Upper lobe of left lung (tissue), 6 donors: ENCODE results near the gene NECAP2. TPM values are rescaled to one million over a fixed set of nuclear protein-coding genes. Genes with fewer than 3 reads are reported as not detected.
"Not testable (repeated sequence)": the region's sequence is repeated elsewhere in the genome, so short reads cannot be mapped to it uniquely, and the experiment has no call there.

Experiments used
- ATAC-seq, 2 donors: fragments of 200-7000 bp; cut with Tn5 transposase; one replicate each; pipeline ENCODE4 v1.9.1; 2022; ENCODE audit warnings: mild to moderate bottlenecking in 2 of 2, moderate library complexity in 2 of 2; ENCODE audit not compliant: low FRiP score in 2 of 2
- DNase-seq, 2 donors: peaks; one replicate each; pipeline ENCODE4 v3.0.0-alpha.2; 2019 to 2020
- H3K27ac ChIP-seq, 4 donors: fragments of 200-600 bp; sonication (generic); one replicate each; pipeline ENCODE4 v1.5.1; 2016 to 2019
- H3K27me3 ChIP-seq, 4 donors: fragments of 200-600 bp; sonication (generic); one replicate each; pipeline ENCODE4 v1.5.1; 2017 to 2019
- H3K36me3 ChIP-seq, 4 donors: fragments of 200-600 bp; sonication (generic); one replicate each; pipeline ENCODE4 v1.5.1; 2016 to 2019
- H3K4me1 ChIP-seq, 4 donors: fragments of 200-600 bp; sonication (generic); one replicate each; pipeline ENCODE4 v1.5.1; 2018 to 2019
- H3K4me3 ChIP-seq, 4 donors: fragments of 200-600 bp; sonication (generic); one replicate each; pipeline ENCODE4 v1.5.1; 2017 to 2019; ENCODE audit warnings: mild to moderate bottlenecking in 2 of 4, moderate library complexity in 1 of 4
- H3K9me3 ChIP-seq, 4 donors: fragments of 200-600 bp; sonication (generic); one replicate each; pipeline ENCODE4 v1.5.1; 2018 to 2019
- CTCF ChIP-seq, 6 experiments: fragments of 450-650 bp in 4 of 6; fragments of 200-600 bp in 2 of 6; sonication (generic) in 2 of 6; IDR thresholded peaks; one replicate each; pipeline ENCODE4 v1.5.1; 2016 to 2019; ENCODE audit warnings: antibody characterized with exemption in 6 of 6
- EP300 ChIP-seq, 4 donors: sonication (generic); formaldehyde crosslinking; IDR thresholded peaks; one replicate each; pipeline ENCODE4 v1.5.1; 2017; ENCODE audit warnings: antibody characterized with exemption in 4 of 4, control low read depth in 2 of 4
- POLR2A ChIP-seq, 4 donors: fragments of 450-650 bp; IDR thresholded peaks; one replicate each; pipeline ENCODE4 v1.5.1; 2016 to 2017; ENCODE audit warnings: antibody characterized with exemption in 4 of 4, mild to moderate bottlenecking in 2 of 4
- POLR2AphosphoS5 ChIP-seq, 2 donors: sonication (generic); formaldehyde crosslinking; IDR thresholded peaks; one replicate each; pipeline ENCODE4 v1.5.1; 2017; ENCODE audit warnings: antibody characterized with exemption in 2 of 2
- WGBS, 2 donors: methylation state at CpG; one replicate each; pipeline ENCODE4 v1.1.5; 2017 to 2018; 5-methylcytosine and 5-hydroxymethylcytosine counted together
- total RNA-seq, 6 donors: library from RNA; depleted of rRNA in 4 of 6; stranded (reverse); fragments of >200 nt in 4 of 6; gene quantifications; one replicate each; pipeline versions ENCODE4 v1.1.0 to v1.2.1, GENCODE V29; 2016 to 2021
- donor health status: DM: no; HTN: no; CAD: no; lungs with moderate emphysema.
- donor health status: DM: no; HTN: yes; CAD: no; lungs with severe emphysema.

Gene NECAP2
- total RNA-seq, 6 donors from 2014 or later, result 61.9 to 96.4 (median 87.1) TPM

GRCh38 chr1:16498047-16498446 lies 57.5 kb downstream of the NECAP2 start:
- H3K36me3 ChIP-seq, H3K27me3 ChIP-seq, H3K9me3 ChIP-seq, ATAC-seq, DNase-seq: not testable (repeated sequence)
- peak overlapping the region; percentile 72 to 94 (median 90) for H3K4me3 ChIP-seq
- WGBS, 2 donors, result 42 to 100% methylated on average over 2 to 10 of the region's 10 CpGs
- H3K27ac ChIP-seq, result peak overlapping the region; percentile 66 to 89 (median 74)
- peaks cover 5 to 29% (median 11%) of the 10 kb centered on the region in 4 donors for H3K4me1 ChIP-seq

GRCh38 chr1:16498573-16499413 lies 58.3 kb downstream of the NECAP2 start:
- H3K4me3 ChIP-seq, result peak overlapping the region; percentile 72 to 94 (median 90)
- WGBS, 2 donors, result 0 to 6% methylated on average over 5 to 11 of the region's 108 CpGs
- no peaks in the 10 kb centered on the region for H3K36me3 ChIP-seq
- peak overlapping the region; percentile 66 to 89 (median 74) for H3K27ac ChIP-seq
- no peaks in the 10 kb centered on the region for H3K9me3 ChIP-seq
- peaks cover 5 to 29% (median 11%) of the 10 kb centered on the region in 4 donors for H3K4me1 ChIP-seq
- ATAC-seq (peak; percentile 86 to 97), DNase-seq (peak; percentile 91 to 99)
- H3K27me3 ChIP-seq, result no peaks in the 10 kb centered on the region
- TF ChIP-seq POLR2AphosphoS5 (IDR thresholded peaks at IDR 0.05), result peak; percentile 5 to 54
- TF ChIP-seq EP300 (IDR thresholded peaks at IDR 0.05), result no peak
- TF ChIP-seq CTCF (IDR thresholded peaks at IDR 0.05), result peak in 4 of 6 experiments; percentile 5 to 50 (median 32)
- TF ChIP-seq POLR2A (IDR thresholded peaks at IDR 0.05), result peak in 2 of 4 donors; percentile 49 to 66

- DNase-seq, H3K27me3 ChIP-seq, H3K9me3 ChIP-seq, H3K27ac ChIP-seq, ATAC-seq, H3K36me3 ChIP-seq, H3K4me3 ChIP-seq: not testable (repeated sequence)
- 72 to 87% methylated on average over 8 to 11 of the region's 11 CpGs for WGBS, 2 donors
- H3K4me1 ChIP-seq, result peaks cover 5 to 29% (median 11%) of the 10 kb centered on the region in 4 donors
Measured at GRCh38 chr1:16500466-16500865, 59.9 kb downstream of the NECAP2 start.

GRCh38 chr1:16500975-16501374 lies 60.5 kb downstream of the NECAP2 start:
- 82 to 83% methylated on average over 5 of the region's 5 CpGs for WGBS, 2 donors
- not testable (repeated sequence) for H3K36me3 ChIP-seq, H3K9me3 ChIP-seq, H3K27ac ChIP-seq, H3K4me3 ChIP-seq, H3K27me3 ChIP-seq
- ATAC-seq (peak in 1 of 2 donors; percentile 32), DNase-seq (peak in 1 of 2 donors; percentile 59)
- H3K4me1 ChIP-seq, result peaks cover 5 to 29% (median 11%) of the 10 kb centered on the region in 4 donors

GRCh38 chr1:16501446-16501845 lies 60.9 kb downstream of the NECAP2 start:
- not testable (repeated sequence) for ATAC-seq, H3K36me3 ChIP-seq, H3K27ac ChIP-seq, H3K4me3 ChIP-seq, DNase-seq, H3K27me3 ChIP-seq, H3K9me3 ChIP-seq
- 53 to 63% methylated on average over 3 to 4 of the region's 8 CpGs for WGBS, 2 donors
- H3K4me1 ChIP-seq, result peaks cover 5 to 29% (median 11%) of the 10 kb centered on the region in 4 donors

GRCh38 chr1:16503494-16503893 lies 63.0 kb downstream of the NECAP2 start:
- H3K4me3 ChIP-seq, result no peak overlapping the region
- H3K9me3 ChIP-seq, result peaks cover 0 to 2% (median 0%) of the 10 kb centered on the region in 4 donors
- no peak for ATAC-seq
- peaks cover 2 to 18% (median 7%) of the 10 kb centered on the region in 4 donors for H3K4me1 ChIP-seq
- 82 to 86% methylated on average over 2 of the region's 2 CpGs for WGBS, 2 donors
- no peaks in the 10 kb centered on the region for H3K36me3 ChIP-seq
- H3K27ac ChIP-seq, result no peak overlapping the region
- DNase-seq, result no peak
- no peaks in the 10 kb centered on the region for H3K27me3 ChIP-seq
- no peak for TF ChIP-seq EP300 (IDR thresholded peaks at IDR 0.05)
- no peak for TF ChIP-seq CTCF (IDR thresholded peaks at IDR 0.05)
- TF ChIP-seq POLR2AphosphoS5 (IDR thresholded peaks at IDR 0.05), result no peak
- no peak for TF ChIP-seq POLR2A (IDR thresholded peaks at IDR 0.05)

GRCh38 chr1:16505870-16506269 lies 65.3 kb downstream of the NECAP2 start:
- not testable (repeated sequence) for H3K36me3 ChIP-seq, H3K4me1 ChIP-seq, H3K27ac ChIP-seq, H3K27me3 ChIP-seq, H3K4me3 ChIP-seq, H3K9me3 ChIP-seq, ATAC-seq, DNase-seq
- 86 to 96% methylated on average over 2 of the region's 2 CpGs for WGBS, 2 donors

- H3K4me3 ChIP-seq, ATAC-seq, H3K27me3 ChIP-seq, H3K27ac ChIP-seq, DNase-seq, H3K36me3 ChIP-seq, H3K9me3 ChIP-seq, H3K4me1 ChIP-seq: not testable (repeated sequence)
- WGBS, 2 donors, result 74 to 79% methylated on average over 15 of the region's 15 CpGs
Measured at GRCh38 chr1:16506364-16507136, 66.0 kb downstream of the NECAP2 start.

GRCh38 chr1:16508861-16509445 lies 68.4 kb downstream of the NECAP2 start:
- peak in 1 of 2 donors; percentile 68 for ATAC-seq
- H3K27me3 ChIP-seq, H3K9me3 ChIP-seq, H3K36me3 ChIP-seq, DNase-seq, H3K4me3 ChIP-seq, H3K27ac ChIP-seq, H3K4me1 ChIP-seq: not testable (repeated sequence)
- 73 to 78% methylated on average over 8 of the region's 8 CpGs for WGBS, 2 donors
